GM06990 (cell line): ENCODE results near the gene MYO7A.

Source experiments
- DNase-seq: peaks from one replicate; pipeline ENCODE4 v3.0.0-alpha.2; 2011; ENCODE audit not compliant: insufficient read length; ENCODE audit errors: extremely low read depth
- H3K27me3 ChIP-seq: replicated peaks from 2 replicates; pipeline ENCODE4 v1.6.0; 2011; ENCODE audit warnings: low read length; ENCODE audit not compliant: control insufficient read depth, insufficient read depth
- H3K36me3 ChIP-seq: 2 replicates; pipeline ENCODE4 v1.5.1; 2011; ENCODE audit warnings: low read length; ENCODE audit not compliant: control insufficient read depth, insufficient read depth
- H3K4me3 ChIP-seq: replicated peaks from 2 replicates; pipeline ENCODE4 v1.5.1; 2011; ENCODE audit warnings: low read depth, mild to moderate bottlenecking, control low read depth, low read length
- TF ChIP-seq, protein P1 (sequence below): IDR thresholded peaks from 2 replicates; pipeline ENCODE4 v1.5.1; 2011; ENCODE audit warnings: low read length, control low read depth, mild to moderate bottlenecking, inconsistent platforms; ENCODE audit not compliant: insufficient read depth, poor library complexity, severe bottlenecking

MYO7A gene

DNA sequence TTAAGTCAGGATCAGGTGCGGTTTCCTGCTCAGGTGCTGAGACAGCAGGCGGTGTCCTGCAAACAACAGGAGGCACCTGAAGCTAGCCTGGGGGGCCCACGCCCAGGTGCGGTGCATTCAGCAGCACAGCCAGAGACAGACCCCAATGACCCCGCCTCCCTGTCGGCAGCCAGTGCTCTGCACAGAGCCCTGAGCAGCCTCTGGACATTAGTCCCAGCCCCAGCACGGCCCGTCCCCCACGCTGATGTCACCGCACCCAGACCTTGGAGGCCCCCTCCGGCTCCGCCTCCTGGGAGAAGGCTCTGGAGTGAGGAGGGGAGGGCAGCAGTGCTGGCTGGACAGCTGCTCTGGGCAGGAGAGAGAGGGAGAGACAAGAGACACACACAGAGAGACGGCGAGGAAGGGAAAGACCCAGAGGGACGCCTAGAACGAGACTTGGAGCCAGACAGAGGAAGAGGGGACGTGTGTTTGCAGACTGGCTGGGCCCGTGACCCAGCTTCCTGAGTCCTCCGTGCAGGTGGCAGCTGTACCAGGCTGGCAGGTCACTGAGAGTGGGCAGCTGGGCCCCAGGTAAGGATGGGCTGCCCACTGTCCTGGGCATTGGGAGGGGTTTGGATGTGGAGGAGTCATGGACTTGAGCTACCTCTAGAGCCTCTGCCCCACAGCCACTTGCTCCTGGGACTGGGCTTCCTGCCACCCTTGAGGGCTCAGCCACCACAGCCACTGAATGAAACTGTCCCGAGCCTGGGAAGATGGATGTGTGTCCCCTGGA is at the start of gene MYO7A:
MYO7A (plus strand) TSS at position 327 of the 772 bp plus-strand sequence. CDS start 2,389 bp downstream, outside the sequence.
- no peak within 1 kb of the TSS for H3K4me3 ChIP-seq
- no peaks in the 10 kb centered on the region for H3K36me3 ChIP-seq
- H3K27me3 ChIP-seq, result peaks cover 1% of the 10 kb centered on the region
- no peak for DNase-seq
- TF ChIP-seq, protein P1, sequence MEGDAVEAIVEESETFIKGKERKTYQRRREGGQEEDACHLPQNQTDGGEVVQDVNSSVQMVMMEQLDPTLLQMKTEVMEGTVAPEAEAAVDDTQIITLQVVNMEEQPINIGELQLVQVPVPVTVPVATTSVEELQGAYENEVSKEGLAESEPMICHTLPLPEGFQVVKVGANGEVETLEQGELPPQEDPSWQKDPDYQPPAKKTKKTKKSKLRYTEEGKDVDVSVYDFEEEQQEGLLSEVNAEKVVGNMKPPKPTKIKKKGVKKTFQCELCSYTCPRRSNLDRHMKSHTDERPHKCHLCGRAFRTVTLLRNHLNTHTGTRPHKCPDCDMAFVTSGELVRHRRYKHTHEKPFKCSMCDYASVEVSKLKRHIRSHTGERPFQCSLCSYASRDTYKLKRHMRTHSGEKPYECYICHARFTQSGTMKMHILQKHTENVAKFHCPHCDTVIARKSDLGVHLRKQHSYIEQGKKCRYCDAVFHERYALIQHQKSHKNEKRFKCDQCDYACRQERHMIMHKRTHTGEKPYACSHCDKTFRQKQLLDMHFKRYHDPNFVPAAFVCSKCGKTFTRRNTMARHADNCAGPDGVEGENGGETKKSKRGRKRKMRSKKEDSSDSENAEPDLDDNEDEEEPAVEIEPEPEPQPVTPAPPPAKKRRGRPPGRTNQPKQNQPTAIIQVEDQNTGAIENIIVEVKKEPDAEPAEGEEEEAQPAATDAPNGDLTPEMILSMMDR, result no peak

DNA sequence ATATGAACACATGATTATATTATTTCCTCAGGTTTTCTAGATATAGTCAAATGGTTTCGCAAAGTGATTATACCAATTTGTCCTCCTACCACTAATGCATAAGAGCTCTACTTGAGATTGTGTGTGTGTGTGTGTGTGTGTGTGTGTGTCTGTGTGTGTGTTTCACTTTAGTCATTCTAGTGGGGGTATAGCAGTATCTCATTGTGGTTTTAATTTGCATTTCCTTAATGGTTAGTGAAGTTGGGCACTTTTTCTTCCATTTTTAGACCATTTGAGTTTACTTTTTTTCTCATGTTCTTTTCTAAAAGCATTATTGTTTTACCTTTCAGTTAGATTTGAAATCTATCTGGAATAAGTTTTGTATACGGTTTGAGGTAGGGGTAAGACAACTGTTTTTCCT is 48.4 kb upstream of the MYO7A start:
- Histone ChIP-seq H3K36me3 (no peaks in the 10 kb centered on the region), H3K4me3 (no peak overlapping the region), H3K27me3 (no peaks in the 10 kb centered on the region; the same call in 1 of the 2 replicates)
- TF ChIP-seq, protein P1, result no peak
- no peak for DNase-seq

DNA sequence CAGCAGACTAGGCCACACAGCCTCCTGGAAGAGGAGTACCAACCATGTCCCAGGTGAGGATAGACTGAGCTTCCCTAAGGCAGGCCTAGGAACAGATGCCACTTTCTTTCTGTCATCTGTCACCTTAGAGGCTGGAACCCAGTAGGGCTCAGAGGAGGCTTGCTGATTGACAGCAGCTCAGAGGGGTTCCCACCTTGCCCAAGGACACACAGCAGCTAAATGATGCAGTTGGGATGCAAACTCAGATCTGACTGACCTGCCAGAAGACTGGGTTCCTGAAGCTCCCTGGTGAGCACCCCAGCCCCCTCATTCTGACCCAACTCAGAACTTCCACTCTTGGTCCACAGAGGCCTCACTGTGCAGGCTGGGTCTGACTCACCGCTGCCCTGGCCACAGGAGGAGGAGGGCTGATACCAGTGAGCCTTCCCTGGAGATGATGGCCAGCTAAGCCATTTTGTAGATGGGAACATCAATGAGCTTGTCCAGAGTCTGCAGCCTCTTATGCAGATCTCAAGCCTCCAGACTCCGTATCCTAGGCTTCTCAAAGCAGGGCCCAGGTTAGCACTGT is 47.3 kb upstream of the MYO7A start:
- TF ChIP-seq, protein P1, result no peak
- no peak for DNase-seq

DNA sequence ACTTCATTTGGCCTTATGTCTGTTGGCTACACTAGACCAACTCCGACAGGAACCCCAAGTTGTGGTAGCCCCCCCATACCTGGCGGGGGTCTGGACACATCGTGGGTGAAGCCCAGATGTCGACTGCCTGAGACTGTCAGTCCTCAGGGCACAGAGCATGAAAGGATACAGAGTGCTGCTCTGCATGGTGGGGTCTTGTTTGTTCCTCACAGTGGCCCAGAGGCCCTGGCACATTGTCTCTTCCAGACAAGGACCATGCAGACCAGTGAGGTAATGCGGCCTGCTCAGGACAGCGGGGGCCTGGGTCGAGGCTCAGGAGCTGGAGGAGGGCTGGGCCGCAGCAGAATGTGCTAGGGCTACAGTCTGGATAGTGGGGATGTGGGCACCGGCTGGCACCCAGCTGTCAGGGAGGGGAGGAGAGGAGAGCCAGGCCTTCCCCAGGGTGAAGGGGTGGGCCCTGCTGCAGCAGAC is 46.6 kb upstream of the MYO7A start:
- Histone ChIP-seq H3K27me3 (no peaks in the 10 kb centered on the region), H3K4me3 (no peak overlapping the region), H3K36me3 (no peaks in the 10 kb centered on the region)
- TF ChIP-seq, protein P1, result no peak
- DNase-seq, result no peak

More for the DNA sequence above, 47.3 kb upstream of the MYO7A start:
- H3K27me3 ChIP-seq, result no peaks in the 10 kb centered on the region
- H3K36me3 ChIP-seq, result no peaks in the 10 kb centered on the region
- no peak overlapping the region for H3K4me3 ChIP-seq

DNA sequence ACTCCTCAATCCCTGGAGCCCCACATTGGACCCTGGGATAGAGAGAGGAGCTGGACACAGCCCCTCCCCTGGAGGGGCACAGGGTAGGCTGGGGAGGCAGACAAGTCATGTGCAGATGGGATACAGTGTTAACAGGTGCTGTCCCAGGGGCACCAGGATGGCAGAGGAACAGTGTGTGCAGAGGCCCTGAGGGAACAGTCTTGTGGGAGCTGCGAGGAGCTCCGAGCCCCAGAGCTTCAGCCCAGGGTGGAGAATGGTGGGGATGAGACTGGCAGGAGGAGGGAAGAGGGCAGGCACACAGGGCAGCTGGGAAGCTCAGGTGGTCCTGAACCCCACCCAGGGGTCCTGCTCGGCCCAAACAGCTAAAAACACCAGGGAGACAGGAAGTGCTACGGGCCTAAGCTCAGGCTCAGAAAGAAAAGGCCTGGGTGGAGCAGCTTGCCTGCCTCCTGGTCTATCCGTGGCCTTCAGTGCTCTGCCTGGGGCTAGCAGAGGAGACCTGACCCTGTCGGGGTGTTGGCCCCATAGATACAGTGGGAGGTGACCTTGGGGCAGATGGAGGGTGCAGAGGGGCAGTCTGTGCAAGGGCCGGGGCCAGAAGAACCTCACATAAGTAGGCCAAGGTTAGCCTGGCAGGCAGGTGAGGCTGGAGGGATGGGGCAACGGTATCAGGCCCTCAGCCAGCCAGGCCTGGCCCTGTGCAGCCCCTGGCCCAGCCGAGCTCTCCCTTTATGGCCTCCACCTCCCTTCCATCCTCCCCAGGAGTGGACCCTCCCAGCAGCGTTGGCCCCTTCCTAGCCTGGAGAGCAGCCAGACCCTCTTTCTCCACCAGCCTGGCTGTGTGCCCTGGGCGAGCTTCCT is 45.8 kb upstream of the MYO7A start:
- TF ChIP-seq, protein P1, result no peak
- no peak overlapping the region for H3K4me3 ChIP-seq
- H3K27me3 ChIP-seq, result no peaks in the 10 kb centered on the region
- H3K36me3 ChIP-seq, result no peaks in the 10 kb centered on the region
- DNase-seq, result no peak
